Retinal pigment epithelial cell (primary cell): ENCODE data around the gene PATL2.

ENCODE experiments used
- DNase-seq: peaks from one replicate; pipeline ENCODE4 v3.0.0-alpha.2; 2010; ENCODE audit warnings: low read depth
- H3K4me3 ChIP-seq: 2 replicates; pipeline ENCODE4 v1.5.1; 2011; ENCODE audit warnings: mild to moderate bottlenecking, low read length, control low read depth, moderate library complexity
- CTCF ChIP-seq: conservative IDR thresholded peaks from 2 replicates; pipeline ENCODE4 v1.5.1; 2011; ENCODE audit warnings: low read depth, low read length, control low read depth, inconsistent platforms

PATL2 gene

GRCh38 chr15:44662478-44663409 is 48.4 kb downstream of the PATL2 start:
- DNase-seq, result peak; percentile 37
- no peak for TF ChIP-seq CTCF
- H3K4me3 ChIP-seq, result peak overlapping the region; percentile 88

GRCh38 chr15:44661576-44661975 is 49.5 kb downstream of the PATL2 start:
- no peak for DNase-seq
- no peak for TF ChIP-seq CTCF
- no peak overlapping the region for H3K4me3 ChIP-seq

- TF ChIP-seq CTCF, result no peak
- H3K4me3 ChIP-seq, result no peak overlapping the region
- DNase-seq, result no peak
Observed at GRCh38 chr15:44659056-44659455, 52.1 kb downstream of the PATL2 start.

- H3K4me3 ChIP-seq, result no peak overlapping the region
- no peak for TF ChIP-seq CTCF
Observed at GRCh38 chr15:44657378-44657777, 53.7 kb downstream of the PATL2 start.

GRCh38 chr15:44656913-44657312 is 54.2 kb downstream of the PATL2 start:
- DNase-seq, result no peak
- no peak for TF ChIP-seq CTCF
- no peak overlapping the region for H3K4me3 ChIP-seq

More at GRCh38 chr15:44657378-44657777, 53.7 kb downstream of the PATL2 start:
- no peak for DNase-seq

GRCh38 chr15:44656298-44656697 is 54.8 kb downstream of the PATL2 start:
- no peak overlapping the region for H3K4me3 ChIP-seq
- TF ChIP-seq CTCF, result no peak
- no peak for DNase-seq

GRCh38 chr15:44654858-44655257 is 56.3 kb downstream of the PATL2 start:
- H3K4me3 ChIP-seq, result no peak overlapping the region
- no peak for DNase-seq
- no peak for TF ChIP-seq CTCF
